ENCODE measurements around the gene MARCHF11.

The MARCHF11 gene

GRCh38 chr5:16152601-16153568, 26.7 kb downstream of the MARCHF11 start:
- Histone ChIP-seq H3K36me3 (ENCODE audit: control insufficient read depth, insufficient read depth, low read length) (no peaks in the 10 kb centered on the region), H3K4me1 (ENCODE audit: control insufficient read depth, insufficient read depth, low read length) (no peaks in the 10 kb centered on the region), H3K27me3 (ENCODE audit: control insufficient read depth, insufficient read depth, low read length) (no peaks in the 10 kb centered on the region)

DNA sequence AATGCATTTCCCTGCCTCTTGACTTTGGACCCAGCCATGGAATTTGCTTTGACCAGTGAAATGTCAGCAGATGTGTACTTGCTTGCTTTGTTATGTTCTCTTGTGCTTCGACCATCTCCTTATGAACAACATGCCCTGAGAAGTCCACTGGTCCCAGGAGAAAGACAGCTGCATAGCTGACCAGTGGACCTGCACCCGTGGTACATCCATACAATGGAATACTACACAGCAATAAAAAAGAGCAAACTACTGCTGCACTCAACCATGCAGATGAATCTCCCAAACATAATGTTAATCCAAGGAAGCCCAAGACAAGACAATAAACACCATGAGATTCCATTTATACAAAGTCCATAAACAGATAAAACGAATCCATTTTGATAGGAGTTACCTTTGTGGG, 30.0 kb downstream of the MARCHF11 start:
- Histone ChIP-seq H3K36me3 (ENCODE audit: control insufficient read depth, insufficient read depth, low read length) (no peaks in the 10 kb centered on the region), H3K27me3 (ENCODE audit: control insufficient read depth, insufficient read depth, low read length) (no peaks in the 10 kb centered on the region), H3K27ac (ENCODE audit: low read depth, low read length) (no peak overlapping the region), H3K9ac (ENCODE audit: low read length) (no peak overlapping the region), H3K9me3 (ENCODE audit: control insufficient read depth, insufficient read depth, low read depth, low read length) (peaks cover 12% of the 10 kb centered on the region), H3K4me3 (ENCODE audit: low read depth, low read length) (no peak overlapping the region), H3K4me1 (ENCODE audit: control insufficient read depth, insufficient read depth, low read length) (no peaks in the 10 kb centered on the region)

More at GRCh38 chr5:16152601-16153568, 26.7 kb downstream of the MARCHF11 start:
- H3K27ac ChIP-seq (ENCODE audit: low read depth, low read length), result no peak overlapping the region
- no peak overlapping the region for H3K9ac ChIP-seq (ENCODE audit: low read length)
- no peak overlapping the region for H3K4me3 ChIP-seq (ENCODE audit: low read depth, low read length)
- peaks cover 10% of the 10 kb centered on the region for H3K9me3 ChIP-seq (ENCODE audit: control insufficient read depth, insufficient read depth, low read depth, low read length)

DNA sequence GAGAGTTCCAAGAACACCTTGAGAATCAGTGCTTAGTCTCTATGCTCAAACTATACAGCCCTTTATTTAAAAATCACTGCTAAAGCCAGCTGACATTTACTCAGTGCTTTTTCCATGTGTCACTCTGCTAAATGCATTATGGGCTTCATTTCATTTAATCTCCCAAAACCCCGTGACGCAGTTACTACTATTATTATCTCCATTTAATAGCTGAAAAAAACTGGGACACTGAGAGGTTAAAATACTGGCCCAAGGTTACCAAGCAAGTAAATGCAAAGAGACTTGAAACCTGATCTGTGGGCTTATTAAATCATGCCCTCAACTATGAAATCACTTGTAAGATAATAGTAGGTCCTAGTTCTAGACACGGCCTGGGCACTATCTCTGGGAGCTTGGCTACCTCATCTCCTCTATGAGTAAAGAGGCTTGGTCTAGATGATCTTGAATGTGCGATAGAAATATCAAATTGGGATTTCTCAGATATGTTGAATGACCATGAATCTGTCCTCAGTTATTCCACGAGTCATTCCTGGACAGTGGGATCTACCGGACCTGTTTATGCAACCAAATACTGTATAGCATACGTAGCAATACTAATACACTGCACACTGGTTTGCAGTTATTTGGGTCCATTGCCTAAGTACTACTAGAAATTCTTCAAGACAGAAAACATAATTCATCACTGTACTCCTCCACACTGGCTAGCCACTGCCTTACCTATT, 32.3 kb downstream of the MARCHF11 start:
- Histone ChIP-seq H3K36me3 (ENCODE audit: control insufficient read depth, insufficient read depth, low read length) (no peaks in the 10 kb centered on the region), H3K27me3 (ENCODE audit: control insufficient read depth, insufficient read depth, low read length) (no peaks in the 10 kb centered on the region), H3K9me3 (ENCODE audit: control insufficient read depth, insufficient read depth, low read depth, low read length) (peaks cover 12% of the 10 kb centered on the region), H3K4me1 (ENCODE audit: control insufficient read depth, insufficient read depth, low read length) (no peaks in the 10 kb centered on the region), H3K27ac (ENCODE audit: low read depth, low read length) (no peak overlapping the region), H3K4me3 (ENCODE audit: low read depth, low read length) (no peak overlapping the region), H3K9ac (ENCODE audit: low read length) (no peak overlapping the region)

DNA sequence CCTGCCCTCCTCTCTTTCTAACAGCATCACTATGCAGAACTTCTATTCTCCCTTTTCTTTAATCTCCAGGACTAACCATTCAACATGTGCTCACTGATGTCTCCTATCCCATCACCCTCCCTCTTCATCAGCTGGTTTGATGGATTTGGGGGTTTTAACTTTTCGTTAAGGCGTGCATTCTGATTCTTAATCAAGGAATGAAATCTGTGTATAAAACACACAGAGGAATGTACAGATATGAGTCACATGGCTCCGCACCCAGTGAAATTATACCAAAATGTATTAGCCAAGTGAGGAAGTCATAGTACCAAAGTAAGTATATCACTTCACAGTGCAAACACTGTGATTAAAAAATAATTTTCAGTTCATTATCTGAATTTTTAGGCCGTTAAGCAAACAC, 35.2 kb downstream of the MARCHF11 start:
- no peaks in the 10 kb centered on the region for H3K4me1 ChIP-seq (ENCODE audit: control insufficient read depth, insufficient read depth, low read length)
- no peak overlapping the region for H3K4me3 ChIP-seq (ENCODE audit: low read depth, low read length)
- no peak overlapping the region for H3K27ac ChIP-seq (ENCODE audit: low read depth, low read length)
- H3K36me3 ChIP-seq (ENCODE audit: control insufficient read depth, insufficient read depth, low read length), result no peaks in the 10 kb centered on the region
- peaks cover 4% of the 10 kb centered on the region; the same call in 1 of the 2 replicates for H3K9me3 ChIP-seq (ENCODE audit: control insufficient read depth, insufficient read depth, low read depth, low read length)
- H3K9ac ChIP-seq (ENCODE audit: low read length), result no peak overlapping the region
- no peaks in the 10 kb centered on the region for H3K27me3 ChIP-seq (ENCODE audit: control insufficient read depth, insufficient read depth, low read length)

- H3K27me3 ChIP-seq (ENCODE audit: control insufficient read depth, insufficient read depth, low read length), result no peaks in the 10 kb centered on the region
- H3K36me3 ChIP-seq (ENCODE audit: control insufficient read depth, insufficient read depth, low read length), result no peaks in the 10 kb centered on the region
- no peak overlapping the region for H3K4me3 ChIP-seq (ENCODE audit: low read depth, low read length)
- peaks cover 11% of the 10 kb centered on the region for H3K9me3 ChIP-seq (ENCODE audit: control insufficient read depth, insufficient read depth, low read depth, low read length)
- H3K4me1 ChIP-seq (ENCODE audit: control insufficient read depth, insufficient read depth, low read length), result no peaks in the 10 kb centered on the region
- no peak overlapping the region for H3K9ac ChIP-seq (ENCODE audit: low read length)
- no peak overlapping the region for H3K27ac ChIP-seq (ENCODE audit: low read depth, low read length)
Measured at GRCh38 chr5:16143361-16144049, 36.1 kb downstream of the MARCHF11 start.

GRCh38 chr5:16140944-16141343, 38.6 kb downstream of the MARCHF11 start:
- Histone ChIP-seq H3K9ac (ENCODE audit: low read length) (no peak overlapping the region), H3K27ac (ENCODE audit: low read depth, low read length) (no peak overlapping the region), H3K36me3 (ENCODE audit: control insufficient read depth, insufficient read depth, low read length) (no peaks in the 10 kb centered on the region), H3K27me3 (ENCODE audit: control insufficient read depth, insufficient read depth, low read length) (no peaks in the 10 kb centered on the region), H3K9me3 (ENCODE audit: control insufficient read depth, insufficient read depth, low read depth, low read length) (peaks cover 26% of the 10 kb centered on the region), H3K4me3 (ENCODE audit: low read depth, low read length) (no peak overlapping the region), H3K4me1 (ENCODE audit: control insufficient read depth, insufficient read depth, low read length) (no peaks in the 10 kb centered on the region)

DNA sequence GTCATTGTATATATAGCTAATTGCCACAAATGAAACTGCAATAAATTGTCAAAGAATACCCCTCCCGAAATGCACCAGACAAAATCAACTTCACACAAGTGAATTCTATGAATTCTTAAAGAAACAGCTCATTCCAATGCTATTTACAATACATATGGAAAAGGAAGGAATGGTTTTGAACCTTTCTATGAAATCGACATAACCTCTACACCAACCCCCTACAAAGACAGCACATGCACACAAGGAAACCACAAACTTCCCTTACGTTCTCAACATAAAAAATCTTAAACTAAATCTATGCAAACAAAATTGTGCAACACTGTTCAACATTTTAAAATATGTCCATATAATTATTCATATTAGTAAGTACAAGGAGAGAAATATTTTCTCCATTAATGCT, 39.2 kb downstream of the MARCHF11 start:
- Histone ChIP-seq H3K27me3 (ENCODE audit: control insufficient read depth, insufficient read depth, low read length) (no peaks in the 10 kb centered on the region), H3K4me1 (ENCODE audit: control insufficient read depth, insufficient read depth, low read length) (no peaks in the 10 kb centered on the region)

DNA sequence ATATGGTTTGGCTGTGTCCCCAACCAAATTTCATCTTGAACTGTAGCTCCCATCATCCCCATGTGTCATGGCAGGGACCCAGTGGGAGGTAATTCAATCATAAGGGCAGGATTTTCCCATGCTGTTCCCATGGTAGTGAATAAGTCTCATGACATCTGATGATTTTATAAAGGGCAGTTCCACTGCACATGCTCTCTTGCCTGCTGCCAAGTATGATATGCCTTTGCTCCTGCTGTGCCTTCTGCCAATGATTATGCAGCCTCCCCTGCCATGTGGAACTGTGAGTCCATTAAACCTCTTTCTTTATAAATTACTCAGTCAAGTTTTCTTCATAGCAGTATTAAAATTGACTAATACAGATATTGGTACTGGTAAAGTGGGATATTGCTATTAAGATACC, 42.4 kb downstream of the MARCHF11 start:
- Histone ChIP-seq H3K4me1 (ENCODE audit: control insufficient read depth, insufficient read depth, low read length) (no peaks in the 10 kb centered on the region), H3K27me3 (ENCODE audit: control insufficient read depth, insufficient read depth, low read length) (no peaks in the 10 kb centered on the region), H3K4me3 (ENCODE audit: low read depth, low read length) (no peak overlapping the region), H3K9ac (ENCODE audit: low read length) (no peak overlapping the region), H3K36me3 (ENCODE audit: control insufficient read depth, insufficient read depth, low read length) (no peaks in the 10 kb centered on the region), H3K27ac (ENCODE audit: low read depth, low read length) (no peak overlapping the region), H3K9me3 (ENCODE audit: control insufficient read depth, insufficient read depth, low read depth, low read length) (peaks cover 24% of the 10 kb centered on the region)

More for the DNA sequence above, 39.2 kb downstream of the MARCHF11 start:
- no peak overlapping the region for H3K9ac ChIP-seq (ENCODE audit: low read length)
- H3K9me3 ChIP-seq (ENCODE audit: control insufficient read depth, insufficient read depth, low read depth, low read length), result peaks cover 26% of the 10 kb centered on the region
- no peak overlapping the region for H3K4me3 ChIP-seq (ENCODE audit: low read depth, low read length)
- H3K27ac ChIP-seq (ENCODE audit: low read depth, low read length), result no peak overlapping the region
- H3K36me3 ChIP-seq (ENCODE audit: control insufficient read depth, insufficient read depth, low read length), result no peaks in the 10 kb centered on the region

DNA sequence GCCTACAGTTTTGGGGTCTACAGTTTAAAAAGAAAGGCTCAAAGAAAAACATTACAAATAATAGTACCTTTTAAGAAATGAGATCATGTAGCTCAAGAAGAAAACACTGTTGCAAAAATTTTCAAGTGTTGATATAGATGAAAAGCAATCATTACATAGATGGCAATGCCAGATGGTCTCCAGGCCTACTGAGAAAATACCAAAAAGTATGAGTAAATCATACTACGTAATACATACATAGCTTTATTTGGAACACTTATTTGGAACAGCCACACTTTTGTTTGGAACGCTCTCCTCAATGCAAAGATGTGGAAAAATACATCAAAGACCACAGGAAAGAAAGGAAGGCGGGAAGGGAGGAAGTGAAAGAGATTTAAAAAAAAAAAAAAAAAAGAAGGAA, 44.1 kb downstream of the MARCHF11 start:
- Histone ChIP-seq H3K36me3 (ENCODE audit: control insufficient read depth, insufficient read depth, low read length) (no peaks in the 10 kb centered on the region), H3K9me3 (ENCODE audit: control insufficient read depth, insufficient read depth, low read depth, low read length) (peaks cover 24% of the 10 kb centered on the region), H3K27ac (ENCODE audit: low read depth, low read length) (no peak overlapping the region; the same call in 1 of the 2 replicates), H3K4me1 (ENCODE audit: control insufficient read depth, insufficient read depth, low read length) (no peaks in the 10 kb centered on the region), H3K9ac (ENCODE audit: low read length) (no peak overlapping the region), H3K4me3 (ENCODE audit: low read depth, low read length) (no peak overlapping the region), H3K27me3 (ENCODE audit: control insufficient read depth, insufficient read depth, low read length) (no peaks in the 10 kb centered on the region)

GRCh38 chr5:16135003-16135402, 44.6 kb downstream of the MARCHF11 start:
- no peak overlapping the region for H3K4me3 ChIP-seq (ENCODE audit: low read depth, low read length)
- H3K9me3 ChIP-seq (ENCODE audit: control insufficient read depth, insufficient read depth, low read depth, low read length), result peaks cover 24% of the 10 kb centered on the region
- H3K9ac ChIP-seq (ENCODE audit: low read length), result no peak overlapping the region
- H3K4me1 ChIP-seq (ENCODE audit: control insufficient read depth, insufficient read depth, low read length), result no peaks in the 10 kb centered on the region
- H3K27ac ChIP-seq (ENCODE audit: low read depth, low read length), result no peak overlapping the region; the same call in 1 of the 2 replicates
- H3K36me3 ChIP-seq (ENCODE audit: control insufficient read depth, insufficient read depth, low read length), result no peaks in the 10 kb centered on the region
- H3K27me3 ChIP-seq (ENCODE audit: control insufficient read depth, insufficient read depth, low read length), result no peaks in the 10 kb centered on the region

Measured in HUES6 (cell line).